ENCODE measurements around the gene IL31RA. TPM values are rescaled to one million over a fixed set of nuclear protein-coding genes. Genes with fewer than 3 reads are reported as not detected.

IL31RA gene
- total and polyA plus RNA-seq, 4 experiments from 2014 or later = not detected

Other genes starting within 250 kb of the IL31RA start
- 10 to 100 TPM; 28.0 to 28.2 TPM for gene SLC38A9, start 139.0 kb upstream of the IL31RA start, total RNA-seq
- gene SLC38A9, start 139.0 kb upstream of the IL31RA start, polyA plus RNA-seq = 10 to 100 TPM in 1 of 2 donors, 1 to 10 TPM in 1; 7.0 to 16.0 TPM
- not detected for gene DDX4, start 113.3 kb upstream of the IL31RA start, total RNA-seq
- not detected for gene DDX4, start 113.3 kb upstream of the IL31RA start, polyA plus RNA-seq
- 100 to 1,000 TPM; 176 to 180 TPM for gene IL6ST, start 143.6 kb downstream of the IL31RA start, total RNA-seq
- 10 to 100 TPM; 26.3 to 42.8 TPM for gene IL6ST, start 143.6 kb downstream of the IL31RA start, polyA plus RNA-seq